ENCODE results near the gene BMAL2.

BMAL2 gene

DNA sequence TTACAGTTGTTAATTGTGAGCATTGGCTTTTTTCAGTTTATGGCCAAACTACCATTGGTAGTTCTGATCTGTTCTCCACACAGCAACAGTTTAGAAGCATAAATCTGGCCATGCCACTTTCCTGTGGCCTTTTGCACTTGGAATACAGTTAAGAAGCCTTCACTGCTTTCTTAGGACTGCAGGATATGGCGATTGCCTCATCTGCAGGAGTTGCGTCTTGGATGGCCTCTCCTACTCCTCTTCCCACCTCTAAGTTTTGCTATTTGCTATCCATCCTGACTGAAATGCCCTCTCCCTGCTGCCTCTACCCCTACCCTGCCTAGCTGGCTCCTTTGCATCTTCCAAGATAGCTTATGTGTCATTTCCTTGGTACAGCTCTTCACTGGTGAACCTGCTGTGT is 12.8 kb upstream of the BMAL2 start:
- DNase-seq (ENCODE audit: low read depth in 3 of 3): no peak

DNA sequence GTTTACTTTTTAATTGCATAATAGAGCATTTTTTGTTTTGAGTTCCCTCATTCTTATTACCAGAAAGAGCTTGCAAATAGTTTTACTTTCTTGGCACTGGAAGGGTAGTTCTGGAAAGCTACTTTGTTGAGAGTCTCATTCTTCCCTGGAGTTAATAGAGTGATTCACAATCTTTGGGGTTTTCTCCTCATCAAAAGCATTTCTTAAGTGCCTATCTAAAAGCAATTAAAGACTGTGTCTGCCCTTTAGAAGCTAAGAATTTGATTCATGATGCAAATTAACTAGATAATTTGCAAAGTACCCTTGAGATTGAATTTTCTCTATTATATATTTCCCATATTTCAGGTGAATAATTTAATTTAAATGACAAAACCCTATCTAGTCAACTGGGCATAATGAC is 8.1 kb upstream of the BMAL2 start:
- no peak for DNase-seq (ENCODE audit: low read depth in 3 of 3)

DNA sequence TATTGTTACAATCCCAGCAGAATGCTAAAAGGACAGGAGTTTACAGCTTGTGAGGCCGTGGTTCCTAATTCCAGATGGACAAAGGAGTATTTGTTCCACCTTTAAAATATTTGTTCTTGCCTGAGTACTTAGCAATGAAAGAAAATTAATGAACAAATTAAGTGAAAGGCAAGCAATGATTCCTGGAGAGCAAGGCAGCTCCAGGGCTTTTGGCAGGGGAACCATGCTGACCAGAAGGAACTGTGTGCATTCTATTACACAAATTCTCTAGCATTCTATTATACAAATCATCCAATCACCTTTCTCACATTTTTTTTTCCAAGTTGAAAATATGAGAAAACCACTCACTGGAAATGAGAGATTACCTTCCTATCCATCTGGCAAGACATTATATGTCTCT is 1.8 kb upstream of the BMAL2 start:
- no peak for DNase-seq (ENCODE audit: low read depth in 3 of 3)

DNA sequence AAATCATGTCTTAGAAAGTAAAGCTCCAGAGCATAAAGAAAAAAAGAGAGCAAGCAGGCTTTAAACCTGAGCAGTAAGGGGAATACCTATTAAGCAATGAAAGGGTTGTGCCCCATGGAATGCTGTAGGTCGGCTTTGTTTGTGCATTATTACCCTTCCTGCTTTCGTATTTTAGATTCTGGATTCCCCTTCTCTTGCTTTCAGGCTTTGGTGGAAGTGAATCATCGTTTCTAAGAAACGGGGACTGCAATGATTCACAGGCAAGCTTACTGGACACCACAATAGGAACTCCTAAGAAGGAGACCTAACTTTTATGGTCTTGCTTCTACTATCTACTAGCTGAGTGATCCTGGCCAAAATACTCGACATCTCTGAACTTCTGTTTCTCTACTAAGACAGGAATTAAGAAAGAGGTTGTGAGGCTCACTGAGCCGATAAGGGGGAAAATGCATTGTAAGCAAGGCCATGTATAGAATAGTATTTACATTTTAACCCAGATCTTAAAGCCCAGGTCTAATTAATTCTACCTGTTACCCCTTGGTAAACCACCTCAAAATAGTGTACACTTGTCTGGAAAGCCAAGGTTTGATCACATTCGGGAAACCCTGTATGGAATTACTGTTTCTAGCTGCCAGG is 1.2 kb upstream of the BMAL2 start:
- DNase-seq (ENCODE audit: low read depth in 3 of 3): peak in 1 of 3 donors; percentile 8

DNA sequence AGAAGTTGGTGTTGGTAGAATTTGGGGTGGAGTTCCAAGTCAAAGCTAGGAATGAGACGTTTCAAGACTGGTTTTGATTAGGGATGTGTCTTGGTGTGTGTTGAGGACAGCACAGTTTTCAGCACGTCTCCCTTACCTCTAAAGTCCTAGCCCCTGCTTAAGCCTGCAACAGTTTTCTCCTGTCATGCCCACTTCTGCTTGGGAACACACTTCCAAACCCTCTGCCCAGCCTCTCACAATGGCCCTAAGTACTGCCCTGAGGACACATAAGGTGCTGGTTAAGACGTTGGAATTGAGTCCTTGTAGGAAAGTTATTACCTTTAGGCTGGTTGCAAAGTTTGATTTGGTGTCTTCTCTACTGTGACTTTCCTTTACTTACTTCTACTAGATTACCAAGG is 710 bp upstream of the BMAL2 start:
- DNase-seq (ENCODE audit: low read depth in 3 of 3): no peak

DNA sequence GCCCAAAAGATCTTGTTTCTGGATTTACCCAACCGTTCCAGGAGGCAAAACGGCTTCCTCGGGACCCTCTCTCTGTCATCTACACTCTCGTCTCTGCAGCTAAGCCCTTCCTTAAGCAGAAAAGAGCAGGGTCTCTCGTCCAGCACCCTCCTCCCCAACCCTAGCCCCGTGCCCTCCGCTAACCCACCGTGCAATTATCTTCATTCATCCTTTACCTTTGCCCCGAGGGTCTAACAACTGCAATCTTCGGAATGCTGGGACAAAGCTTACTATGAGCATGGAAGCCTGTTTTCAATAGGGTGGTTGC is 276 bp upstream of the BMAL2 start:
- no peak for DNase-seq (ENCODE audit: low read depth in 3 of 3)

DNA sequence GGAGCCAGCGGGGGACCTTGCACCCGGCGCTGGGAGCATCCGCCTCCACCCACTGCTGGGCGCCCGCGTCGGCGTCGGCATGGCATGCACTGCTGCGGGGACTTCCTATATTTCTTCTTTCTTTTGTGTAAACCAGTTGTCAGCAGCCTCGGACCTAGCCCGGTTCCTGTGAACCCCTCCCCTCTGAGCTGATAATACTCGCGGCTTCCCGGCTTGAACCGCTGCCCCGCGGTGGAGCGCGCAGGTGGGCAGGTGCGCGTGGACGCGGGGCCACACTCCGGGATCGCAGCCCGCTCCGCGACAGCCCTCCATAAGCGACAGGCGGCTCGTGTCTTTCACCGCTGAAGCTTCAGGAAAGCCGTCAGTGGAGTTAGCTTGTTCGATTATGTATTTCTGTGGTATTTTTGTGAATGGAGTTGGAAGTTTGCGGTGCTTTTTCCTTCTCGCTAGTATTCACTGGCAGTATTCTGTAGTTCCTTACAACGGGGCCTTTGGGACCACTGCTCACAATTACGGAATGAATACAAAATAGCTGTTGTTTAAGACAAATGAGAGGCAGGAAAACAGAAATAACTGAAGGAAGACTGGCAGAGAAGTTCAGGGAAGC is 870 bp downstream of the BMAL2 start:
- peak in 2 of 3 donors; percentile 5 to 17 for DNase-seq (ENCODE audit: low read depth in 3 of 3)

DNA sequence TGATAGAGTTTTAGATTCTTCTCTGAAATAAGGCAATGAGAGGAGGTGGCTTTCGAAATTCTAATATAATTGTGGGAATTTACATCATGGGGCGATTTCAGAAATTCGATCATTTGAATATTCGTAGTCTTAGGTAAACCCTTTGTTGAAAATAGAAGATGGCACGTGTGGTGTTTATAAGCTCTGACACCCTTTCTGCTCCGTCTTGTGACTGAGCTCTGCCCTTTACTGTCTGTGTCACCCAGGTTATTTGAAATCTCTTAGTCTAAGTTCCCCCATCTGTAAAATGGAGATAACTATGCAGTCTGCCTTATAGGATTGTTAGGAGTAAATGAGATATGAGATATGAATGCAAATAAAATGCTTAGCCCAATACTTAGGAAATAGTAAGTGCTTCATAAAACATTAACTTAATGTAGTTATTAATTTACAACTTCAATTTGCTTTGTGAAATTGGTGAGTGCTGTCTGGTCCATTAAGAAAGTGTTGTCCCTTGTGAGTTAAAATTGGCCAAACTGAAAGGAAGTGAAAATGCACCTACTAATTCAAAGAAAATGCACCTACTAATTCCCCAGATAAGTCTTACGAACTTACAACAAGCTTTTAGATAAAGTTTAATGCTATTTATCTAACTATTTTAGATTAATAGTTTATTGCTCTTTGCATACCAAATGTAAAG is 1.5 kb downstream of the BMAL2 start:
- DNase-seq (ENCODE audit: low read depth in 3 of 3): no peak

DNA sequence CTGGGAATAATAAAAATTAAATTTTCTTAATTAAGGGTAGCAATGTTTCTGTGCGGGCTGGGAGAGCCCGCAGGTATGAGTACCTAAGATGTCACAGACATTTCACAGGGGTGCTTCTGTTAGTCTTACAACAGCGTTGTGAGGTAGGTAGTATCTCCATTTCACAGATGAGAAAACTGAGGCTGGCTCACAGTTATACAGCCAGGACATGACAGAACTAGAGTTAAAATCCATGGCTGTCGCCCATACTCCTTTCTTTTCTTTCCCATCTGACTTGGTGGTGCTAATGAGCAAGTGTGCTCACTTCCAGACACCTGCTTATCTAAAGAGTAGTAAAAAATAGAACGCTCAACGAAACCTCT is 2.1 kb downstream of the BMAL2 start:
- DNase-seq (ENCODE audit: low read depth in 3 of 3): no peak

DNA sequence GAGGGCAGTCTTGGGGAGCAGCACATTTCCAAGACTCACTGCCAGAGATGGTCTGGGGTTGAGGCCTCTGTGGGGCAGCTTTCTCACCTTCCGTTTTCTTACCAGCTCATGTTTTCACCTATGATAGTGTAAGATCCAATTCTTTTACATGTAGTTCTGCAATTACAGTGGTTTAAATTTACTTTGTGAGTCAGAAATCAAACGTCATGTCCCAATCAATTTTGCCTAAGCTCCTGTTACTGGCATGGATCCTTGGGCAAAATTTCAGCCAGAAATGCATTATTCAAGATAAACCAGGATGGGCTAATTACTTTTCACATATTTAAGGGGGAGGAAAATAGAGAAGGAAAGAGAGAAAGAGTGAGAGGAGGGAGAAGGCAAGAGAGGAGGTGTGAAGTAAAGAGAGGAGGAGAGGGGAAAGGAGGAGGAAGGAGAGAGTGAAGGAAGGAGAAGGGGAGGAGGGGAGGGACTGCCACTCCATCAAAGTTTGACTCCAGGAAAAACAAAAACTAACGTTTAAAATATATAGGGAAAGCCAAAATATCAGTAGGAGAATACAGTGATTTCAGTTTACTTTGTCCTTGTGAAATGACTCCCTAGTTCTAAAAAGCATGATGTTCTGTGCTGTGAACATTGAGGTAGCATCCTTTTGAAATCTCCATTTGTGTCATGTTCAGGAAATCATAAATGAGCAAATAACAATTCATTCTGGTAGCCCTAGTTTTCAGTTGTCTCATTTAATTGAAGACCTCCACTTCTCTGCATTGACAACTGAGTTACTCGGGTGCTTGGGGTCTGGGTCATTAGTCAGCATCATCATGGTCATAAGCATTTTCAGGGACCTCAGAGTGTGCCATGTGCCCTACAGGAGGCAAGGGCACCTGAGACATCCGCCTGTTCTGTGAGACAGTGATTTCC is 3.0 kb downstream of the BMAL2 start:
- no peak for DNase-seq (ENCODE audit: low read depth in 3 of 3)

DNA sequence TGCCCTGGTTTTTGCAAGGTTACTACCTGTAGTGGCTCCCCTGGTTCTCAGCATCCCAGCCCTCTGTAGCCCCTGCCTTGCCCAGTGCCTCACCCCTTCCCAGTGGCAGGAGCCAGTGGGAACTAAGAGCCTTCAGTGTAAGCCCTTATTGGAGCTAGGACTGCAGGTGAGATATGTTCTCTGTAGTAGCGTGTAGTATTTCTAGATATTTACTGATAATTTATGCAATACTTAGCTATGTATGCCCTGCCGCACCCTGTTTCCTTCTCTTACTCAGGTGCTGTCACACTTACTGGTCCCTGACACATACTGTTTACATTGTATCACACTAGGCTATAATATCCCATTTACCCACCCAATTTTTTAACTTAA is 3.6 kb downstream of the BMAL2 start:
- no peak for DNase-seq (ENCODE audit: low read depth in 3 of 3)

DNA sequence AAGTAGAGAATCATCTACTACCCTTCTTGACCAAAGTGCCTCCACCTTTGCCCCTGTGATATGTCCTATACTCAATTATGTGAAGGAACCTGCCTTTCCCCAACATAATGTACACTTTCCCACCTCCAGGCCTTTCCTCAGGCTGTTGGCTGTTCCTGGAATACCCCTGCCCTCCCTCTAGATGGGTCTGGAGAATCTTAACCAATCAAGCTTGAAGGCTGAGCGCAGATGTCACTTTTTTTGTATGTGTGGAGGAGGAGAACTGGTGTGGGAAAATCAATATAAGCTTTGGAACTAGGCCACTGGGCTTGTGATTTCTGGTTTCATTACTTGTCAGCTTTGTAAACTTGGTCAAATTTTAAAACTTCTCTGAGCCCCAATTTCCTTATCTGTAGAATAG is 4.7 kb downstream of the BMAL2 start:
- no peak for DNase-seq (ENCODE audit: low read depth in 3 of 3)

DNA sequence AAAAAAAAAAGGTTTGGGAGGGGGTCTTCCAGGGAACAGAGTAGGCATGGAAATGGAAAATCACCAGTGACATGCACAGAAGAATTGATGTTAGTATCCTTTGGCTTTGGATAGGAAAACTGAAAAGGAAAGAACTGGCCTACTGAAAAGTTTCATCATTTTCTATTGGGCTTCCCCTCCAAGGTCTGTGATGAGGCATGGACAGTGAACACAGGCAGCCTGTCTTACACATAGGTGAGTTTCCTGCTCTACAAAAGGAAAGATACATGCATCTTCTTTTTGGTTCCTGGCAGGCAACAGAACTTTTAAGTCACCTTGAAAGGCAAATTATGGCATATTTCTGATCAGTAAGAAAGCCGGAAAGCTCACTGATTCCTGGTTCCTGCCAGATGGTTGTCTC is 5.8 kb downstream of the BMAL2 start:
- no peak for DNase-seq (ENCODE audit: low read depth in 3 of 3)

DNA sequence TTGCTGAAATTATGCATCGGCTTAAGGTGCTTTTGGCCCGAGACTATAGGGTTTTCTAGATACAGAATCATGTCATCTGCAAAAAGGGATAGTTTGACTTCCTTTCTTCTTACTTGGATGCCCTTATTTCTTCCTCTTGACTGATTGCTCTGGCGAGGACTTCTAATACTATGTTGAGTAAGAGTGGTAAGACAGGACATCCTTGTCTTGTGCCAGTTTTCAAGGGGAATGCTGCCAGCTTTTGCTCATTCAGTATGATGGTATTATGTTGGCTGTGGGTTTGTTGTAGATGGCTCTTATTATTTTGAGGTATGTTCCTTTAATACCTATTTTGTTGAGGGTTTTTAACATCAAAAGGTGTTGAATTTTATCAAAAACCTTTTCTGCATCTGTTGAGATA is 8.3 kb downstream of the BMAL2 start:
- no peak for DNase-seq (ENCODE audit: low read depth in 3 of 3)

DNA sequence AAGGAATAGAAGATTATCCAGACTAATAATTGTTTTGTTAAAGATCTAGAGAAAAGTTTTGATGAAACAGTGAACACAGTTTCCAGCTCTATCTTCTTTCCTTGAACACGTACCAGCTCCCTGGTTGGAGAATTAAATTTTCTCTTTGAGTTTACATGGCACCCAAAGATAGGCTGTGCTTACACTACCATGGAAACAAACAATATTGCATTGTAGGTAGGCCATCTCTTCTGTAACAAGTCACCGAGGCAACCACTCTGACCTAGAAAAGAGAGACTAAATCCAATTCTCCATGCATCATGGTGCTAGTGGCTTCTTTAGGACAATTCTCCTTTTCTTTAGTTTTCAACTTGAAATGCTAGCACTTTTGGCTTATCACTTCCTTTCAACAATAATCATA is 9.9 kb downstream of the BMAL2 start:
- no peak for DNase-seq (ENCODE audit: low read depth in 3 of 3)

DNA sequence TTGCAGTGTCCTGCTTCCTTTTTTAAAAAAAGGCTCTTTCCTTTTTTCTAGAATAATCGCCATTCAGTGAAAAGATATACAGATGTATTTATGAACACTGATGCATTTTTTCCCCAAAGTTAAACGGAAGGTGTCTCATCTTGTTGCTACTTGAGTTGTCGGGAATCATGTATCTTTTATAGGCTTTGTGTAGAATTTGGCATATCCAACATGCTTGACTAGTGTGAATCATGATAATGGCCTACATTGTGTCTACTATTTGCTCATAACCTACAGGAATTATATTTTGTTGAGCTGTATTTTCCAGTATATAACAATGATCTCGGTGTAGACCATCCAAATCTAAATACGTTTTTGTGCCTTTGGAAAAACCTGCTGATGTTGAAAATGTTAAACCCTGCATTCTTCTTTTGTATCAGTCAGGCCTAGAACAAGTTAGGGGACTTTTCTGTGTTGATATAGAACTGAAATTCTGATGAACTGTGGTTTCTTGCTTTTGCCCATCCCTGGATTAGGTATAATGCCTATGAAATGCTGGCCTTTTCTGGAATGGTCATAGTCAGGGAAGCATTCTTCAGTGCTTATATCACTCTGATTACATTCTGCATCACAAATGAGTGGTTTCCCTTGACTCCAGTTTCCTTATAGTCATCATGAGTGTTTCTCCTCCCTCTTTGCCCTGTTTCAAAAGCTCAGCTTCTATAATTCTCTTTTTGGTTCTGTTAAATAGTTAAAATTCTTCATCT is 10.8 kb downstream of the BMAL2 start:
- no peak for DNase-seq (ENCODE audit: low read depth in 3 of 3)

DNA sequence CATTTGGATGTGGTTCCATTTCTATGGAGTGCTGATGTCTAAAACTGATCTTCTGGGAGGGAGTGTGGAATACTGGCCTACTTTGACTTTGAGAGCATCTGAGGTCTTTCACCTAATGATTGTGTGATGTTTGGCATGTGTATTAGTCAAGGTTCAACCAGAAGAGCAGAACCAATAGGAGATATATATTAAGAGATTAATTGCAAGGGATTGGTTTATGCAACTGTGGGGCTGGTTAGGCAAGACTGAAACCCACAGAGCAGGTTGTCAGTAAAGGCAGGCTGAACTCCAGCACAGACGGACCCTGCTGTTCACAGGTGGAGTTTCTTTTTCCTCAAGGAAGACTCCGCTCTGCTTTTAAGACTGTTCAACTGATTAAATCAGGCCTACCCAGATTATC is 11.6 kb downstream of the BMAL2 start:
- DNase-seq (ENCODE audit: low read depth in 3 of 3): no peak

DNA sequence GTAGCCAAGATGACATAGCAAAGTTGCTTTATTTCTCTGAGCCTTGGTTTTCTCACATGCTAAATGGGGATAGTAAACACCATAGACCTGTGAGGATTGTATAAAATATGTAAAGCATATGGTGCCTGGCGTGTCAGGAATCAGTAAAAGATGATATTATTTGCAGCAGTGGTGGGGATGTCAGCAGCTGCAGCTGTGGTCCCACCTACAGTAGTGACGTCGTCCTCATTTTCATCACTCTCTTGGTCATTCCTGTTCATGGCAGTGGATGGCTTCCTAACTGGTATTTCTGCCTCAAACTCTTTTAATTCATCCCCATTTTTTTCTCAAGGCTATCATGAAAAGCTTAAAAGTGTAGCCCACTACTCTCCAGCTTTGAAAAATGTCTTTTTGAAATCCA is 12.1 kb downstream of the BMAL2 start:
- DNase-seq (ENCODE audit: low read depth in 3 of 3): no peak

DNA sequence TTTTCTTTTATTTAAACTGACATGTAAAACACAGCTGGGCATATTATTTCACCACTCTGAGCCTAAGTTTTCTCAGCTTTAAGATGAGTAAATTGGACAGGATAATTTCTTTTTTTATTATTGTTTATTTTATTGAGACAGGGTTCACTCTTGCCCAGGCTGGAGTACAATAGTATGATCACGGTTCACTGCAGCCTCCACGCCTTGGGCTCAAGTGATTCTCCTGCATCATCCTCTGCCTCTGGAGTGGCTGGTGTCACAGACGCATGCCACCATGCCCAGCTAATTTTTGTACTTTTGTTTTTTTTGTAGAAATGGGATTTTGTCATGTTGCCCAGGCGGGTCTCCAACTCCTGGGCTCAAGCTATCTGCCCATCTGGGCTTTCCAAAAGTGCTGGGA is 12.7 kb downstream of the BMAL2 start:
- DNase-seq (ENCODE audit: low read depth in 3 of 3): no peak

DNA sequence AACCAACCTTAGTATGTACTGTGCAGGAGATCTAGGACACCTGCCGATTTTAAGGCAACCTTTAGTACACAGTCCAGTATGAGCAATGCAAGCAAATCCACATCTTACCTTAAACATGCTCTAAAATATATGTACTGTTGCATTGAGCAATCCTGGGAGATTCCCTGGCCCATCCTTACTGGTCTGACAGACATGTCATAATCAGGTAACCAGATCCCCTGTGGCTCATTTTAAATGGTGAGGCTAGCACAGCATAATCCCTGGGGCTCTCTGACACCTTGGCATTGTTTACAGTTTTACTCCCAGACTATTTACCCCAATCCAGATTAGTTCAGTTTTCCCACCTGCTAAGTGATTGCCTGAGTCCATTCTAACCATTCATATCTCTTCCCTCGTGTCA is 15.1 kb downstream of the BMAL2 start:
- DNase-seq (ENCODE audit: low read depth in 3 of 3): no peak

DNA sequence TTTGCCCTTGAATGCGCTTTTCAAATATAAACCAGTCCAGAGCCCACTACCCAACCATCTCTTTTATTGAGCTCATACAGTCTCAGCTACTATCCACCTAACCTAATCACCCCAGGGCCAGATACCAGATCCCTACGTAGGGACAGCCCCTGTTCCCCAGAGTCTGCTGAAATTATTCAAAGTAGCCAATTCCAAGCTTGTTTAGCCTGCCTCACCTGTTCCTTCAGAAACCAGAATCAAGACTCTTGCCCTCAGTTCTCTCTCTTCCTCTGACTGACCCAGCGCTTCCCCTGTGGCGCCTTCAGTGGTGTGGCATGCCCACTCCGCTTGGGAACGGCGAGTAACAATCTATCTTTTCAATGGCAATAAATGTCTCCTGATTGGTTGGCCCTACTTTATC is 18.8 kb downstream of the BMAL2 start:
- DNase-seq (ENCODE audit: low read depth in 3 of 3): no peak

DNA sequence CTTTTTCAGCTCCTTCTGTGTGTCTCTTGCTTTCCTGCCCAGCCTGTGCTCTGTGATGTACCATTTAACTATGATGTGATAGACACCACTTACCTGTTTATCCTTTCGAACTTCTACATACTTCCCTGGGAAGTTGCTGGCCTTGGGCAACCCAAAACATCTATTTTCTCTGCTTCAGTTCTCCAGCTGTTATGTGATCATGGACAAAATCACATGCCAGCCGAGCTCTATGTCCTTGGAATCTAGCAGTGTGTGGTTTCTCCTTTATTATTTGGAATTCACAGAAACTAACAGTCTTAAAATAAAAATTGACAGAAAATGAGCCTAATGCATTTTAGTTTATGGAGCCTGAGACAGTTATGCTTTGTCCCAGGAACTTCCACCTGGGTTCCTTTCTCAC is 22.9 kb downstream of the BMAL2 start:
- DNase-seq (ENCODE audit: low read depth in 3 of 3): no peak
